ENCODE results near the gene NDUFA9. TPM values are rescaled to one million over a fixed set of nuclear protein-coding genes. Genes with fewer than 3 reads are reported as not detected.

The NDUFA9 gene
- total and polyA plus RNA-seq, 2 of the 13 experiments (the other 11 are each of a cell fraction or from before 2014, with no cell fraction given) = 68.0 to 150 TPM

- TF ChIP-seq HES4 (CRISPR knock-in tag; IDR thresholded peaks at IDR 0.05; ENCODE audit: borderline replicate concordance) (0 out of 2 replicates have a peak, but pooled peaks have one; percentile 38), NR2C2 (CRISPR knock-in tag; IDR thresholded peaks at IDR 0.05; ENCODE audit: borderline replicate concordance) (peak; percentile 62; the same call in 1 of the 2 replicates), SSRP1 (CRISPR knock-in tag; IDR thresholded peaks at IDR 0.05) (no peak), ZFY (CRISPR knock-in tag; IDR thresholded peaks at IDR 0.05) (0 out of 2 replicates have a peak, but pooled peaks have one; percentile 17), GATAD2A (CRISPR knock-in tag; IDR thresholded peaks at IDR 0.05) (no peak), ZNF781 (CRISPR knock-in tag; IDR thresholded peaks at IDR 0.05; ENCODE audit: borderline replicate concordance, not compliant biosample characterization) (peak; percentile 72), ZFAT (CRISPR knock-in tag; conservative IDR thresholded peaks at IDR 0.05) (no peak), KLF13 (CRISPR knock-in tag; IDR thresholded peaks at IDR 0.05) (no peak), SRF (IDR thresholded peaks at IDR 0.05; ENCODE audit: low read depth, low read length) (no peak), ZMYM4 (CRISPR knock-in tag; IDR thresholded peaks at IDR 0.05) (peak; percentile 81), ZNF710 (CRISPR knock-in tag; IDR thresholded peaks at IDR 0.05; ENCODE audit: borderline replicate concordance) (peak; percentile 61; the same call in 1 of the 2 replicates), SUZ12 (IDR thresholded peaks at IDR 0.05; ENCODE audit: low read depth, low read length) (peak; percentile 34; the same call in 1 of the 2 replicates), POLR2G (IDR thresholded peaks at IDR 0.05; ENCODE audit: low read depth, low read length) (peak; percentile 93), SOX13 (IDR thresholded peaks at IDR 0.05) (no peak), SOX13 (CRISPR knock-in tag; conservative IDR thresholded peaks at IDR 0.05 in 1 of 2, IDR thresholded peaks at IDR 0.05 in 1 of 2) (peak in 1 of 2 experiments; percentile 46; a peak in 2 of 4 replicates), ZNF766 (CRISPR knock-in tag; IDR thresholded peaks at IDR 0.05; ENCODE audit: borderline replicate concordance) (no peak), SMARCE1 (IDR thresholded peaks at IDR 0.05; ENCODE audit: borderline replicate concordance) (no peak), PBX3 (CRISPR knock-in tag; IDR thresholded peaks at IDR 0.05; ENCODE audit: borderline replicate concordance) (no peak), ATF1 (CRISPR knock-in tag; IDR thresholded peaks at IDR 0.05) (no peak)
- TF ChIP-seq, protein P1, sequence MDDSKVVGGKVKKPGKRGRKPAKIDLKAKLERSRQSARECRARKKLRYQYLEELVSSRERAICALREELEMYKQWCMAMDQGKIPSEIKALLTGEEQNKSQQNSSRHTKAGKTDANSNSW (CRISPR knock-in tag; IDR thresholded peaks at IDR 0.05; ENCODE audit: borderline replicate concordance) = no peak
- TF ChIP-seq, protein P2, sequence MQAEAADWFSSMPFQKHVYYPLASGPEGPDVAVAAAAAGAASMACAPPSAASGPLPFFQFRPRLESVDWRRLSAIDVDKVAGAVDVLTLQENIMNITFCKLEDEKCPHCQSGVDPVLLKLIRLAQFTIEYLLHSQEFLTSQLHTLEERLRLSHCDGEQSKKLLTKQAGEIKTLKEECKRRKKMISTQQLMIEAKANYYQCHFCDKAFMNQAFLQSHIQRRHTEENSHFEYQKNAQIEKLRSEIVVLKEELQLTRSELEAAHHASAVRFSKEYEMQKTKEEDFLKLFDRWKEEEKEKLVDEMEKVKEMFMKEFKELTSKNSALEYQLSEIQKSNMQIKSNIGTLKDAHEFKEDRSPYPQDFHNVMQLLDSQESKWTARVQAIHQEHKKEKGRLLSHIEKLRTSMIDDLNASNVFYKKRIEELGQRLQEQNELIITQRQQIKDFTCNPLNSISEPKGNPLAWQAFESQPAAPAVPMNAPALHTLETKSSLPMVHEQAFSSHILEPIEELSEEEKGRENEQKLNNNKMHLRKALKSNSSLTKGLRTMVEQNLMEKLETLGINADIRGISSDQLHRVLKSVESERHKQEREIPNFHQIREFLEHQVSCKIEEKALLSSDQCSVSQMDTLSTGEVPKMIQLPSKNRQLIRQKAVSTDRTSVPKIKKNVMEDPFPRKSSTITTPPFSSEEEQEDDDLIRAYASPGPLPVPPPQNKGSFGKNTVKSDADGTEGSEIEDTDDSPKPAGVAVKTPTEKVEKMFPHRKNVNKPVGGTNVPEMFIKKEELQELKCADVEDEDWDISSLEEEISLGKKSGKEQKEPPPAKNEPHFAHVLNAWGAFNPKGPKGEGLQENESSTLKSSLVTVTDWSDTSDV (CRISPR knock-in tag; IDR thresholded peaks at IDR 0.05) = no peak
These were observed at the start of gene NDUFA9, which contains the start of gene AKAP3 (continued) for GRCh38 chr12:4648501-4649357.
